ENCODE data around the gene BICDL1. TPM values are rescaled to one million over a fixed set of nuclear protein-coding genes. Genes with fewer than 3 reads are reported as not detected.

Gene BICDL1
- total and polyA plus RNA-seq, 2 experiments from 2014 or later = not detected

DNA sequence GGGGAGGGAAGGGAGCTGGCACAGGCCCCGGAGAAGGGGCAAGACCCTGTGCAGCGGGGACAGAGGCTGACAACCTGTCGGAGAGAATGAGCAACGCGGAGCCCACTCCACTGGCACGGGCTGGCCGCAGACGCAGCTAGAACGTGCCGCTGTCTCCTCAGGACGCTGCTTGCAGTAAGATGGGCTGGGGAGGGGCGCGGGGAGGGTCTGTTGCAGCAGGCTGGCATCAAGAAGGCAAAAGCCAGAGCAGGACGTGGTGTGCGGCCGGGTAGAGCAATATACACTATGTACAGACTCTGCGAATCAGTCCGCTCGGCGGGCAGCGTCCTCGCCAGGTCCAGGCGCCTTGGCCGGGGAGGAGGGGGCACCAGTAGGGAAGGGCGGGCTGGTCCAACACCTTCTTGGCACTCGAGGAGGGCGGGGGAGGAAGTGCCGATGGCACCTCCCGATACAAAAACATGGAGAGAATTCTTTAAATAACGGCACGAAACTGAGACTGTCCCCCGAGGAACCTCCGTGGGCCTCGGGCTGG lies 107.7 kb downstream of the BICDL1 start:
- Histone ChIP-seq H3K4me1 (ENCODE audit: insufficient read depth) (no peaks in the 10 kb centered on the region), H3K36me3 (ENCODE audit: low read depth) (peaks cover 5% of the 10 kb centered on the region; the same call in 1 of the 2 replicates), H3K9me3 (ENCODE audit: low read depth) (no peaks in the 10 kb centered on the region), H3K4me2 (ENCODE audit: unreplicated experiment) (no peak overlapping the region), H2AFZ (no peak overlapping the region), H3K9me2 (ENCODE audit: insufficient read depth) (no peaks in the 10 kb centered on the region), H4K20me1 (ENCODE audit: insufficient read depth) (no peaks in the 10 kb centered on the region), H3F3A (ENCODE audit: insufficient read depth) (no peaks in the 10 kb centered on the region), H3K4me3 (no peak overlapping the region), H3K79me2 (ENCODE audit: insufficient read depth) (peaks cover 38% of the 10 kb centered on the region), H3K9ac (no peak overlapping the region), H3K27me3 (replicated peaks; ENCODE audit: insufficient read depth) (no peaks in the 10 kb centered on the region), H3K27ac (no peak overlapping the region)
- 94 to 97% methylated on average over 27 to 34 of the region's 34 CpGs for WGBS, 2 experiments (ENCODE audit: low coverage in 1 of 2, low lambda C conversion rate in 2 of 2, missing lambda C conversion rate in 2 of 2)
- in situ Hi-C loops (cut with MboI) = no loop called here
- no peak for DNase-seq
- TF ChIP-seq EZH2phosphoT487 (IDR thresholded peaks at IDR 0.05; ENCODE audit: insufficient read depth, low read depth) (no peak), EZH2 (IDR thresholded peaks at IDR 0.05; ENCODE audit: insufficient read depth, poor library complexity, severe bottlenecking) (no peak)

DNA sequence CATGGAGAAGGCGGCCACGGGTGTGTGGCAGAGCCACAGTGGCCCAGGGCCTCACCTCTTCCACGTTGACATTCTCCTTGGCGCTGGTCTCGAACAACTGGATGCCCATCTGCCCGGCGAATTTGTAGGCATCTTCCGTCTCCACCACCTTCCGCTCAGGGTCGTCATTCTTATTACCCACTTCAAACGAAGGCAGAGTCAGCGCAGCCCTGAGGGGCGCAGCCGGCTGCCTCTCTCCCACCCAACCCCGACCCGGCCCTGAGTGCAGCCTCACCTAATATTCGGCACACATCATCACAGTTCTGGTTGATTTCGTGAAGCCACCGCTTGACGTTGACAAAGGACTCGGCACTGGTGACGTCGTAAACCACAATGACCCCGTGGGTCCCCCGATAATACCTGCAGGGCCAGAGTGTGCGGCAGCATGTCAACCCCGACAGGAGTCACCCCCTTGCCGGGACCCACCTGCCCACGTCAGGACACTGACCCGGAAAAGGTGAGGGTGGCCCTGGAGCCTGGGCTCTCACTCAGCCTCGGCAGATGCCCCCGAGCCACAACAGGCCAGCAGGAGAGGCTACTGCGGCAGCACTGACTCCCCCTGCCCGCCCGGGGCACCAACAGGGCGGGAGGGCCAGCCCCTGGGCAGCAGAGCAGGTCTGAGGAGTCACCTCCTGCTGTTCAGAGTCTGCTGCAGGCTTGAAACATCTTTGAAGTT lies 109.9 kb downstream of the BICDL1 start:
- Histone ChIP-seq H3K9ac (no peak overlapping the region), H3K4me1 (ENCODE audit: insufficient read depth) (no peaks in the 10 kb centered on the region), H3K27me3 (replicated peaks; ENCODE audit: insufficient read depth) (no peaks in the 10 kb centered on the region), H2AFZ (no peak overlapping the region), H3K27ac (no peak overlapping the region), H3K79me2 (ENCODE audit: insufficient read depth) (peaks cover 60% of the 10 kb centered on the region), H4K20me1 (ENCODE audit: insufficient read depth) (no peaks in the 10 kb centered on the region), H3K36me3 (ENCODE audit: low read depth) (peaks cover 5% of the 10 kb centered on the region; the same call in 1 of the 2 replicates), H3K4me3 (no peak overlapping the region), H3F3A (ENCODE audit: insufficient read depth) (no peaks in the 10 kb centered on the region), H3K9me2 (ENCODE audit: insufficient read depth) (no peaks in the 10 kb centered on the region), H3K9me3 (ENCODE audit: low read depth) (no peaks in the 10 kb centered on the region), H3K4me2 (ENCODE audit: unreplicated experiment) (no peak overlapping the region)
- in situ Hi-C loops (cut with MboI) = no loop called here
- TF ChIP-seq EZH2phosphoT487 (IDR thresholded peaks at IDR 0.05; ENCODE audit: insufficient read depth, low read depth) (no peak), EZH2 (IDR thresholded peaks at IDR 0.05; ENCODE audit: insufficient read depth, poor library complexity, severe bottlenecking) (no peak)
- no peak for DNase-seq
- 93 to 95% methylated on average over 31 to 36 of the region's 36 CpGs for WGBS, 2 experiments (ENCODE audit: low coverage in 1 of 2, low lambda C conversion rate in 2 of 2, missing lambda C conversion rate in 2 of 2)

DNA sequence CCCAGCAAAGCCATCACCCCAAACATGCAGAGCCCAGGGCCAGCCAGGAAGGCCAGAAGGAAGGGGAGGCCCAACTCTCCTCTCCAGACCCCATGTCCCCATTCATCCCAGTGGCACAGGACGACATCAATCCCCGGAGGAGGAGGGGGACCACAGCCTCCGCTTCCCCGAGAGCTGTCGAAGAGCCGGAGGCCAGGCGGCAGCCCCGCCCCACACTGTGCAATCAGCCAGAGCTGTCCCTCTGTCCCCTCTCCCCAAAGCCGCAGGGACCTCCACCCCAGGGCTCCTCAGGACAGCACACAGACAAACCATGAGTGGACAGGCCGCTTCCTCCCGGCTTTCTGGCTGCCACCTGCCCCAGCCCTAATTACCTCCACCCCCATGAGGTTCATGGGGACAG lies 110.7 kb downstream of the BICDL1 start:
- no peaks in the 10 kb centered on the region for H4K20me1 ChIP-seq (ENCODE audit: insufficient read depth)
- H3K4me2 ChIP-seq (ENCODE audit: unreplicated experiment) = no peak overlapping the region
- no peak for TF ChIP-seq EZH2phosphoT487 (IDR thresholded peaks at IDR 0.05; ENCODE audit: insufficient read depth, low read depth)
- no peaks in the 10 kb centered on the region for H3K27me3 ChIP-seq (replicated peaks; ENCODE audit: insufficient read depth)
- H3K9ac ChIP-seq = no peak overlapping the region
- H3K79me2 ChIP-seq (ENCODE audit: insufficient read depth) = peaks cover 68% of the 10 kb centered on the region
- 88 to 94% methylated on average over 10 to 11 of the region's 11 CpGs for WGBS, 2 experiments (ENCODE audit: low coverage in 1 of 2, low lambda C conversion rate in 2 of 2, missing lambda C conversion rate in 2 of 2)
- no peaks in the 10 kb centered on the region for H3F3A ChIP-seq (ENCODE audit: insufficient read depth)
- no peak for DNase-seq
- H2AFZ ChIP-seq = no peak overlapping the region
- H3K9me2 ChIP-seq (ENCODE audit: insufficient read depth) = no peaks in the 10 kb centered on the region
- H3K27ac ChIP-seq = no peak overlapping the region
- in situ Hi-C loops (cut with MboI) = no loop called here
- no peaks in the 10 kb centered on the region for H3K9me3 ChIP-seq (ENCODE audit: low read depth)
- no peak overlapping the region for H3K4me3 ChIP-seq
- no peaks in the 10 kb centered on the region for H3K4me1 ChIP-seq (ENCODE audit: insufficient read depth)
- H3K36me3 ChIP-seq (ENCODE audit: low read depth) = peaks cover 5% of the 10 kb centered on the region; the same call in 1 of the 2 replicates

DNA sequence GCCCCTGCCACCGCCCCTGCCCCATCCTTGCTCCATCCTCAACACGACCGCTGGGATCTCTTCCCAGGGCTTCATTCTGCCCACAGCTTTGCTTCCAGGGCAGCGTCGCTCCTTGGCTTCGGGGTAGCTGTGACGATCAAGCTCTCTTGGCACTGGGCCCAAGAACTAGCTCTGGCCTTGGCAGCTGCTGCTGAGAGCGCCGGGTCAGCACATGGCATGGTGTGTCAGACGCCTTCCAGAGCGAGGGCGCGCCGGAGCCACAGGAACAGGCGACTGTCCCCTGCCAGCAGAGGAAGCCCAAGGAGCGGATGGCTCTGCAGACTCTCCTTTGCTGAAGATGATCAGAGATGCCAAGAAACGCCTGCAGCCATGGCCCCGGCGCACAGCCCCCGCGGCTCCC lies 111.6 kb downstream of the BICDL1 start:
- no peak overlapping the region for H3K27ac ChIP-seq
- in situ Hi-C loops (cut with MboI) = no loop called here
- H3K36me3 ChIP-seq (ENCODE audit: low read depth) = peaks cover 5% of the 10 kb centered on the region; the same call in 1 of the 2 replicates
- H3K4me3 ChIP-seq = no peak overlapping the region
- H3K4me2 ChIP-seq (ENCODE audit: unreplicated experiment) = no peak overlapping the region
- H3K27me3 ChIP-seq (replicated peaks; ENCODE audit: insufficient read depth) = no peaks in the 10 kb centered on the region
- H3K9me2 ChIP-seq (ENCODE audit: insufficient read depth) = no peaks in the 10 kb centered on the region
- no peaks in the 10 kb centered on the region for H3K4me1 ChIP-seq (ENCODE audit: insufficient read depth)
- peaks cover 77% of the 10 kb centered on the region for H3K79me2 ChIP-seq (ENCODE audit: insufficient read depth)
- H3K9me3 ChIP-seq (ENCODE audit: low read depth) = no peaks in the 10 kb centered on the region
- H2AFZ ChIP-seq = no peak overlapping the region
- H3K9ac ChIP-seq = no peak overlapping the region
- DNase-seq = peak; percentile 73
- H4K20me1 ChIP-seq (ENCODE audit: insufficient read depth) = no peaks in the 10 kb centered on the region
- TF ChIP-seq EZH2 (IDR thresholded peaks at IDR 0.05; ENCODE audit: insufficient read depth, poor library complexity, severe bottlenecking) (no peak), EZH2phosphoT487 (IDR thresholded peaks at IDR 0.05; ENCODE audit: insufficient read depth, low read depth) (no peak)
- WGBS, 2 experiments (ENCODE audit: low coverage in 1 of 2, low lambda C conversion rate in 2 of 2, missing lambda C conversion rate in 2 of 2) = 41 to 45% methylated on average over 20 to 21 of the region's 21 CpGs
- no peaks in the 10 kb centered on the region for H3F3A ChIP-seq (ENCODE audit: insufficient read depth)

Data from GM23248 (cell line).